GM21447 (cell line): ENCODE data around the gene WASF2.
"Not testable (repeated sequence)": the region's sequence is repeated elsewhere in the genome, so short reads cannot be mapped to it uniquely, and the experiment has no call there.

Source experiments
- ATAC-seq: cut with Tn5 transposase; IDR thresholded peaks from one replicate; pipeline ENCODE4 v1.9.1; 2021; ENCODE audit not compliant: unreplicated experiment

Gene WASF2

DNA sequence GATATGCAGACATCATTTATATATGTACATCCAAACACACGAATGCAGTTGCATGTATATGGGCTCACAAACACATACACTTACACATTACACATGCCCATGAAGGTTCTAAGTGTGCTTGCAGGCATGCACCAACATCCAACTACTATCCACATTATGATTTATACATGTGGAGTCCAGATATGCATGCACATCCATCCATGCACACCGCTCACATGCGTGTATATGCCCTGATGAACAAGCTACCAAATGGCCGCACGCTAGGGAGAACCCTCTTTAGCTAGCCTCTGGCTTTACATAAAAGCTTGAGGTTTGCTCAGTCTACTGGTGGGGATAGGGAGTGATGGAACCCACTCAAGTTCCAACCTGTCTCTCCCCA is 89.0 kb downstream of the WASF2 start:
- ATAC-seq = no peak

DNA sequence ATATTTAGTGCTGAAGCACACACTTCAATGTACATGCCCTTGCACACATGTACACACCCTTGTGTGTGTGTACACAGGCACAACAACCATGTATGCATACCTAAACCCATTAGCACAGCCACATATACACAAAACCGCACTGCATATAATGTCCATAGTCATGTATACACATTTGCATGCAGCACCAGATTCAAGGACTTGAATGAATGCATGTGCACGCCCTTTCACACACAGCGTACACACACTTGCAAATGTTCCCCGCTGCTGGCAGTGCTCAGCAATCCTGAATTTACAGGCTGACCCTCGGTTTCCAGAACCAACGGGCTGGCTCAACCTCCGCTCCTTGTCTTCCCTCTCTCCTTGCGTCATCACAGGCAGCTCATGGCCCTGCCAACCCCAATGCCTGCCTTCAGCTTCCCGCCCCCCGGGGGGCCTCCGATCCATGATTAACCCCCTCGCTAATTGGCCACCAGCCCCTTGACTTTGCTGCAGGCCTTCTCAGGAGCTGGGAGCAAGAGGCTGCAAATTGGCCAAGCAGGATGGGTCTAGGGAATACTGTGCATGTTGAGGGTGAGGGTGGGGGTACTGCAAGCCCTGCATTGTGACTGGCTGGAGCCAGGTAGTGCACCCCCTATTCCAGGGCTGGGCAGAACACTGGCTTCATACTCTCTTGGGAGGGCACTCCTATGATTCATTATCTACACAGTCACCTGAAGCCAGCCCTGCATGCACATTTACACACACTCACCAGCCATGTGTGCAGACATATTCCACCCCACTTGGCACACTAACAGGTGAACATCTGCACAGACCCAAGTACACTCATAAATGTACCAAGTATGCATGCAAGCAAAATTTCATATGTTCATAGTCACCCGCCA is 89.6 kb downstream of the WASF2 start:
- ATAC-seq = no peak

DNA sequence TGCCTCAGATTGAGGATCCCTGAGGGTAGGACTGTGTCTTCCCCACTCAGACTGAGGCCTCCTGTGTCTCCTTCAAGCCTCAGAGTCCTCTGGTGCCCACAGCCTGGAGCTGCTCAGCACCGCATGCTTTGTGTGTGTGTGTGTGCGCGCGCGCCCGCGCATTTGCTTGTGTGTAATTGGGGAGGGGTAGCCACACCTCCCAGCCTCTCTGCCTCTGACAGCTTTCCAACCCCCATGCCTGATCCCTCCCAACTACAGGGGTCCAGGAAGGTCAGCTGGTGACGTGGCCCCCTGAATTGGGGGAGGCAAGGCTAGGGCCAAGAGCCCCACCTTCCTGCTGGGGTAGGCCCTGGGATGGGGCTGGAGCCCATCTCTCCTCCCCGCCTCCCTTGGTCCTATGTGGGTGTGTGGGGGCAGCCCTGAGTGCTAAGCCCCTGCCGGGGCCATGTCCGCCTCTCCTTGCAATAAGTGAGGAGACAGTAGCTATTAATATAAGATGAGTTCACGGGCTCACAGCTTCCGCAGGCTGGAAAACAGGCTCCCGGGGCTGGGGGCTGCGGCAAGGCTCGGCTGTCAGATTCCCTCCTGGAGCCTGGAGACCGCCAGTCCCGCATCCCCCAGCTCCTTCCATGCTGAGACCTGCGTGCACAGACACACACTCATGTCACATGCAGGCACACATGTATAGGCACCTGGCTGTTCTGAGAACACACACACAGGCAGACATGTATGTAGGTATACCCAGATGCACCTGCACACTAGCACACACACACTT is 90.5 kb downstream of the WASF2 start:
- no peak for ATAC-seq

GRCh38 chr1:27398405-27399149 is 91.4 kb downstream of the WASF2 start:
- no peak for ATAC-seq

DNA sequence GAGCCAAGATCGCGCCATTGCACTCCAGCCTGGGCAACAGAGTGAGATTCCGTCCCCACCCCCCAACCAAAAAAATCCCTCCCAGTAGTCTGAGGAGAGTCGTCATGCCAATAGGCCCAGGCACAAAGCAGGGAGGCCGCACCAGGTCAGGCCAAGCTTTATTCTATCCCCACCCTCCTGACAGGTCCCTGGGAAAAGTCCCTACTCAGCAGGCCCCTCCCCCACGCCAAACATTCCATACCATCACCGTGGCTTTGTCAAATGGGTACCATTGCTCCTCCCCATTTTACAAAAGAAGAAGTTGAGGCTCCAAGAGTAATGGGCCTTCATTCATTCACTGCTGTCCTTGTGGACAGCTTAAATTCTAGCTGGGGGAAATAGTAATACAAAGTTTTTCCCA is 92.2 kb downstream of the WASF2 start:
- ATAC-seq = no peak

- ATAC-seq = no peak
Observed at GRCh38 chr1:27397110-27397509, 92.9 kb downstream of the WASF2 start.

GRCh38 chr1:27395441-27396195 is 94.3 kb downstream of the WASF2 start:
- ATAC-seq = no peak

- no peak for ATAC-seq
Observed at GRCh38 chr1:27394925-27395324, 95.0 kb downstream of the WASF2 start.

DNA sequence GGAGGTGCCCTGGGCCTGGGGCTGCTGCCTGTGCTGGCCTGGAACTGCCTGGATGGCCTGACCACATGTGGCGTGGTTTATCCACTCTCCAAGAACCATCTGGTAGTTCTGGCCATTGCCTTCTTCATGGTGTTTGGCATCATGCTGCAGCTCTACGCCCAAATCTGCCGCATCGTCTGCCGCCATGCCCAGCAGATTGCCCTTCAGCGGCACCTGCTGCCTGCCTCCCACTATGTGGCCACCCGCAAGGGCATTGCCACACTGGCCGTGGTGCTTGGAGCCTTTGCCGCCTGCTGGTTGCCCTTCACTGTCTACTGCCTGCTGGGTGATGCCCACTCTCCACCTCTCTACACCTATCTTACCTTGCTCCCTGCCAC is 95.7 kb downstream of the WASF2 start:
- ATAC-seq = no peak

DNA sequence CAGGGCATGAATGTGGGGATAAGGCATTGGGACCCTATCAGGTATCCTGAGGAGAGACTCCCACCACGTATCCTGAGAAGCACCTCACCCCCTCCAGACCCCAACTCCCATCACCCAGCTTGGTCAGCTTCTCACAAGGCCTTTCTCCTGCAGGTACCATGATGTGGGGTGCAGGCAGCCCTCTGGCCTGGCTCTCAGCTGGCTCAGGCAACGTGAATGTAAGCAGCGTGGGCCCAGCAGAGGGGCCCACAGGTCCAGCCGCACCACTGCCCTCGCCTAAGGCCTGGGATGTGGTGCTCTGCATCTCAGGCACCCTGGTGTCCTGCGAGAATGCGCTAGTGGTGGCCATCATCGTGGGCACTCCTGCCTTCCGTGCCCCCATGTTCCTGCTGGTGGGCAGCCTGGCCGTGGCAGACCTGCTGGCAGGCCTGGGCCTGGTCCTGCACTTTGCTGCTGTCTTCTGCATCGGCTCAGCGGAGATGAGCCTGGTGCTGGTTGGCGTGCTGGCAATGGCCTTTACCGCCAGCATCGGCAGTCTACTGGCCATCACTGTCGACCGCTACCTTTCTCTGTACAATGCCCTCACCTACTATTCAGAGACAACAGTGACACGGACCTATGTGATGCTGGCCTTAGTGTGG is 96.2 kb downstream of the WASF2 start:
- no peak for ATAC-seq

DNA sequence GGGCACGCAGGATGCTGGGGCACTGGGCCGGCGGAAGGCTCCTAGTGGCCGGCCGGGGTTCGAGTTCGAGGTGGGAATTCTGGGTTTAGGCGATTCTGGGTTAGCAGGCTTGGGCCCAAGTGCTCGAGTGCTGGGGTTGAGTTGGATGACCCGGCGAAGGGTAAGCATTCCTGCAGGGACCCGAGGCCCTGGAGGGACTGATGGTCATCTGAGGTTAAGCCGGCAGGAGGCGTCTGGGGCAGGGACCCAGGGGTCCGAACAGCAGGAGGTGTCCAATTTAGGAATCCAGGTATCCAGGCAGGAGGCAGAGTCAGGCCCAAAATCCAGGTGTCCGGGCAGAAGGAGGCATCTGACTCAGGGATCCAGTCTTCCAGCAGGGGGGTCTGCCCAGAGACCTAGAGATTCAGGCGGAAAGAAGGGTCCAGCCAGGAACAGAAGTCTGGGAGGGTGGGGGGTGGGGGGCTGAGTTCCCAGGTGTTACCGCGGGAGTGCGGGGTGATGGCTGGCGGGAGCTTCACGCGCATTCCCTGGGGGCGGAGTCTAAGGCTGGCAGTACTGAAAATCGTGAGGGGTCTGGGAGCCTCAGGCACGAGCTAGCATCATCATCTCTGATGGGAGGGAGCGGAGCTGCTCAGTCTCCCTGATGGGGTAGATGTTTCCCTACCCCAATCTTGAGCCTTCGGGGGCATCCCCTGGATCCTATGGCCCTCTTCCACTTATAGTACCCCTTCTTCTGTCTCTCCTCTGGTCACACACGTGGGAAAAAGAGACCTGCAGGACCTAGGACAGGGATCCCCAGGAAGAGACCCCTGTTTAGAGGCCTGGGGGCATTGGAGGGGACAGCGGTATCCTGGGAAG is 97.0 kb downstream of the WASF2 start:
- no peak for ATAC-seq

DNA sequence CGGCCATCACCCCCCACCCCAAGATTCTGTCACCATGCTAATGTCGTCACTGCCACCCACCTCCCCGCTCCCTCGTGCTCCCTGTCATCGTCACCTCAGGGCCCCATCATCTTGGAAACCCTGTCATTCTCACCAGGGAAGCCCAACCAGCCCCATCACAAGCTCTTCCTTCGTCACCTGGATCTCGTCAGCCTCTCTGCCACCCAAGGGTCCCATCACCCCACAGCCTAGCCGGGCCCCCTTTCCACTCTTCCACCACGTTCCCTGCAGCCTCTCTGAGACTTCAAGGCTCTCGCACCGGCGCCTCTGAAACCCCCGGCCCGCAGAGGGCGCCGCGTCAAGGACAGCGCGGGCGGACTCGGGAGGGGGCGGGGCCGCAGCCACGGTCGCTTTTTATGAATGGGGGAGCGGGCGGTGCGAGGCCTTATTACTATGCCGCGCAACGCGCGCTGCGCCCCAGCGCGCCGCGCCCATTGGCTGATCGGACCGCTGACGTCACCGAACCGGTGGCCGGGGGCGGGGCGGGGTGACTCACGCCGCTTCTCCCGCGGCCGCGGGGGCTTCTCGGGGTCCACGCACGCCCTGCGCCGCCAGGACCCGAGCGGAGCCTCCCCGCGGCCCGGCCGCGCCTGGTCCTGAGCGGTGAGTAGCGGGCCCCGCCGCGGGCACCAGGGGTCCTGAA is 97.7 kb downstream of the WASF2 start, which contains the start of gene GPR3:
GPR3 (plus strand) TSS at position 527 of the 682 bp plus-strand sequence. CDS start 1,177 bp downstream, outside the sequence.
- ATAC-seq = peak; percentile 75

GRCh38 chr1:27391511-27392095 is 98.4 kb downstream of the WASF2 start:
- ATAC-seq = no peak

GRCh38 chr1:27388337-27389005 is 101.5 kb downstream of the WASF2 start:
- no peak for ATAC-seq

GRCh38 chr1:27384797-27385196 is 105.2 kb downstream of the WASF2 start:
- not testable (repeated sequence) for ATAC-seq

DNA sequence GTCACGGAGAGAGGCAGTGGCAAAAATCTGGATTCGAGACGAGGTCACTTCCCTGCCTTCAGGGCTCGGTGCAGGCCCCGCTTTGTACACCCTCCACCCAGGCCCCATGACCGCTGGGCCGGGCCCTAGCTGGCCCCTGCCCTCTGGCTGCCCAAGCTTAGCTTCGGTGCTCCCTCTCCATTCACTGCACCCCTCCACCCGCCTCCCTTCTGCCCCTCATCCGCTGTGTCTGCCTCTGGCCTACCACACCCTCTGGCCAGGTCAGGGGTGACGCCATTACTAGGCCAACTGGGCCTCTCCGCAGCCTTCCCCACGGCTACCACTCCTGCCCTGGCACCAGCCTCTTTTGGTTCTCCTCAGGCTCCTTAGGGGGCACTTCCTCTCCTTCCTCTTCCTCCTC is 106.3 kb downstream of the WASF2 start:
- no peak for ATAC-seq

DNA sequence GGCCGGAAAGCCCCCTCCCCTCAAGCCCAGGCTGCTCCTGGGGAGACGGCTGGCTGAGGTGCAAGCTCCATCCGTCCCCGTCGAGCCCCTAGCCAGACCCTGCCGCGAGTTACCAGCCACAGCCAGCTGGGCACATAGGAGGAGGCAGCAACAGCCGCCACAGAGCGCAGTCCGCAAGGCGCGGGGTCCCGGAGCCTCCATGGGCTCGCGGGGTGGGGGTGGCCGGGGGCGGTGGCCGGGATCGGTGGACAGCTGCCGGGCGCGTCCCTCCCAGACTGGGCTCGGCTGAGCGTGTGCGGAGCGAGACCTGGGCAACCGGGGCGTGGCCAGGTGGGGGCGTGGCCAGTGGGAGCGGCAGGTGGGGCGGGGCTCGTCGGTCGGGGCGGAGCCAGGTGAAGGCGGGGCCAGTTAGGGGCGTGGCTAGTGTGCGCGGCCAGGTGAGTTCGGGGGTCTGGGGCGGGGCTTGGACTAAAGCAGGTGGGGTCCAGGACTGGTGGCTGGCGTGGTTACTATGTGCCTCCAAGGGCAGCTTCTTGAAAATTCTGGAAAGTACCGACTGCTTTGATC is 106.8 kb downstream of the WASF2 start, which contains the start of gene CD164L2:
CD164L2 (minus strand) TSS at position 295 of the 567 bp plus-strand sequence; CDS start at position 201, 94 bp downstream.
- no peak for ATAC-seq
